WTC11 (cell line): Measurements from ENCODE around the gene CDC20. TPM values are rescaled to one million over a fixed set of nuclear protein-coding genes. Genes with fewer than 3 reads are reported as not detected.

Experiments
- ATAC-seq: fragments of 200-7000 bp; cut with Tn5 transposase; 2 replicates; pipeline ENCODE4 v1.10.0; 2021; ENCODE audit warnings: mild to moderate bottlenecking, moderate library complexity
- CTCF ChIA-PET: fragments of 300-600 bp; sonication (Branson Sonifier 250); formaldehyde crosslinking; loops from one replicate; lab custom pipeline; 2021; ENCODE audit warnings: antibody characterized with exemption; lab: Charles Lee
- POLR2A ChIA-PET: fragments of 350-600 bp; sonication (Branson Sonifier 250); formaldehyde crosslinking; loops from one replicate; lab custom pipeline; 2021; ENCODE audit warnings: antibody characterized with exemption; lab: Charles Lee
- DNase-seq: peaks from one replicate; pipeline ENCODE4 v3.0.0; 2021; ENCODE audit warnings: low spot score
- H3K27ac Mint-ChIP-seq: 2 replicates; pipeline ENCODE4 v1.8.0; 2021; ENCODE audit warnings: mixed read lengths
- H3K27me3 Mint-ChIP-seq: 2 replicates; pipeline ENCODE4 v1.8.0; 2021; ENCODE audit warnings: low read depth, mild to moderate bottlenecking, moderate library complexity, mixed read lengths
- H3K36me3 Mint-ChIP-seq: 2 replicates; pipeline ENCODE4 v1.8.0; 2021; ENCODE audit warnings: mixed read lengths
- H3K4me1 Mint-ChIP-seq: 2 replicates; pipeline ENCODE4 v1.8.0; 2022; ENCODE audit warnings: mixed read lengths
- H3K4me3 Mint-ChIP-seq: 2 replicates; pipeline ENCODE4 v1.8.0; 2021; ENCODE audit warnings: mild to moderate bottlenecking, moderate library complexity, mixed read lengths
- H3K9me3 Mint-ChIP-seq: 2 replicates; pipeline ENCODE4 v1.8.0; 2021; ENCODE audit warnings: mixed read lengths
- CREM ChIP-seq: sonication (generic); formaldehyde crosslinking; IDR thresholded peaks from 2 replicates; pipeline ENCODE4 v1.8.1; 2022; ENCODE audit warnings: mild to moderate bottlenecking, missing genetic modification reagents, moderate library complexity
- CTCF ChIP-seq: fragments of 200-600 bp; IDR thresholded peaks from 2 replicates; pipeline ENCODE4 v1.8.0; 2022; ENCODE audit warnings: antibody characterized with exemption
- GRHL2 ChIP-seq: fragments of 250-450 bp; sonication (Bioruptor Pico); IDR thresholded peaks from 2 replicates; pipeline ENCODE4 v1.8.0; 2022; ENCODE audit warnings: mild to moderate bottlenecking, moderate library complexity; ENCODE audit not compliant: insufficient replicate concordance, severe bottlenecking
- MYBL2 ChIP-seq: sonication (generic); formaldehyde crosslinking; IDR thresholded peaks from 2 replicates; pipeline ENCODE4 v1.8.1; 2023; ENCODE audit warnings: mild to moderate bottlenecking, moderate library complexity, missing genetic modification reagents
- NFATC4 ChIP-seq: fragments of 250-450 bp; sonication (Bioruptor Pico); IDR thresholded peaks from 2 replicates; pipeline ENCODE4 v1.9.0; 2021; ENCODE audit warnings: mild to moderate bottlenecking
- NFYB ChIP-seq: sonication (generic); formaldehyde crosslinking; conservative IDR thresholded peaks from 2 replicates; pipeline ENCODE4 v1.8.0; 2022; ENCODE audit warnings: low read depth, missing genetic modification reagents
- RELA ChIP-seq: sonication (generic); formaldehyde crosslinking; IDR thresholded peaks from 2 replicates; pipeline ENCODE4 v1.8.1; 2022; ENCODE audit warnings: missing genetic modification reagents, mild to moderate bottlenecking, borderline replicate concordance
- ZNF317 ChIP-seq: sonication (generic); formaldehyde crosslinking; IDR thresholded peaks from 2 replicates; pipeline ENCODE4 v1.8.1; 2023; ENCODE audit warnings: low read depth, mild to moderate bottlenecking, moderate library complexity, missing genetic modification reagents, borderline replicate concordance
- ZNF423 ChIP-seq: fragments of 250-450 bp; sonication (Bioruptor Pico); IDR thresholded peaks from 2 replicates; pipeline ENCODE4 v2.1.2; 2022; ENCODE audit warnings: mild to moderate bottlenecking, moderate library complexity
- total RNA-seq: library from RNA; stranded (reverse); gene quantifications from 3 replicates; pipeline ENCODE4 v1.2.3, GENCODE V29; 2021
- TF ChIP-seq, protein P1 (sequence below): sonication (generic); formaldehyde crosslinking; IDR thresholded peaks from 2 replicates; pipeline ENCODE4 v1.8.0; 2023; ENCODE audit warnings: mild to moderate bottlenecking, missing genetic modification reagents
- TF ChIP-seq, protein P2 (sequence below): sonication (generic); formaldehyde crosslinking; IDR thresholded peaks from 2 replicates; pipeline ENCODE4 v1.8.1; 2023; ENCODE audit warnings: mild to moderate bottlenecking, missing genetic modification reagents, moderate library complexity
- TF ChIP-seq, protein P3 (sequence below): sonication (generic); formaldehyde crosslinking; IDR thresholded peaks from 2 replicates; pipeline ENCODE4 v1.8.1; 2023; ENCODE audit warnings: mild to moderate bottlenecking, missing genetic modification reagents, borderline replicate concordance
- TF ChIP-seq, protein P4 (sequence below): sonication (generic); formaldehyde crosslinking; IDR thresholded peaks from 2 replicates; pipeline ENCODE4 v1.8.0; 2022; ENCODE audit warnings: mild to moderate bottlenecking, missing genetic modification reagents
- TF ChIP-seq, protein P5 (sequence below): sonication (generic); formaldehyde crosslinking; IDR thresholded peaks from 2 replicates; pipeline ENCODE4 v1.8.1; 2022; ENCODE audit warnings: low read depth, mild to moderate bottlenecking, moderate library complexity, missing genetic modification reagents, borderline replicate concordance

The CDC20 gene
- total RNA-seq, 1 experiment from 2014 or later = 280 TPM

GRCh38 chr1:43404353-43404752 lies 45.6 kb downstream of the CDC20 start (continued):
- TF ChIP-seq CTCF = no peak
- TF ChIP-seq, all 79 proteins: peak for 0

- POLR2A ChIA-PET = no interaction called here
- no peak overlapping the region for H3K27ac Mint-ChIP-seq
- TF ChIP-seq ZNF317 (CRISPR knock-in tag) = no peak
- no peak for TF ChIP-seq MYBL2 (CRISPR knock-in tag)
- TF ChIP-seq GRHL2 = no peak
- TF ChIP-seq, protein P1, sequence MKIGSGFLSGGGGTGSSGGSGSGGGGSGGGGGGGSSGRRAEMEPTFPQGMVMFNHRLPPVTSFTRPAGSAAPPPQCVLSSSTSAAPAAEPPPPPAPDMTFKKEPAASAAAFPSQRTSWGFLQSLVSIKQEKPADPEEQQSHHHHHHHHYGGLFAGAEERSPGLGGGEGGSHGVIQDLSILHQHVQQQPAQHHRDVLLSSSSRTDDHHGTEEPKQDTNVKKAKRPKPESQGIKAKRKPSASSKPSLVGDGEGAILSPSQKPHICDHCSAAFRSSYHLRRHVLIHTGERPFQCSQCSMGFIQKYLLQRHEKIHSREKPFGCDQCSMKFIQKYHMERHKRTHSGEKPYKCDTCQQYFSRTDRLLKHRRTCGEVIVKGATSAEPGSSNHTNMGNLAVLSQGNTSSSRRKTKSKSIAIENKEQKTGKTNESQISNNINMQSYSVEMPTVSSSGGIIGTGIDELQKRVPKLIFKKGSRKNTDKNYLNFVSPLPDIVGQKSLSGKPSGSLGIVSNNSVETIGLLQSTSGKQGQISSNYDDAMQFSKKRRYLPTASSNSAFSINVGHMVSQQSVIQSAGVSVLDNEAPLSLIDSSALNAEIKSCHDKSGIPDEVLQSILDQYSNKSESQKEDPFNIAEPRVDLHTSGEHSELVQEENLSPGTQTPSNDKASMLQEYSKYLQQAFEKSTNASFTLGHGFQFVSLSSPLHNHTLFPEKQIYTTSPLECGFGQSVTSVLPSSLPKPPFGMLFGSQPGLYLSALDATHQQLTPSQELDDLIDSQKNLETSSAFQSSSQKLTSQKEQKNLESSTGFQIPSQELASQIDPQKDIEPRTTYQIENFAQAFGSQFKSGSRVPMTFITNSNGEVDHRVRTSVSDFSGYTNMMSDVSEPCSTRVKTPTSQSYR = no peak
- TF ChIP-seq, protein P2, sequence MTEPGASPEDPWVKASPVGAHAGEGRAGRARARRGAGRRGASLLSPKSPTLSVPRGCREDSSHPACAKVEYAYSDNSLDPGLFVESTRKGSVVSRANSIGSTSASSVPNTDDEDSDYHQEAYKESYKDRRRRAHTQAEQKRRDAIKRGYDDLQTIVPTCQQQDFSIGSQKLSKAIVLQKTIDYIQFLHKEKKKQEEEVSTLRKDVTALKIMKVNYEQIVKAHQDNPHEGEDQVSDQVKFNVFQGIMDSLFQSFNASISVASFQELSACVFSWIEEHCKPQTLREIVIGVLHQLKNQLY (CRISPR knock-in tag) = no peak
- TF ChIP-seq, protein P3, sequence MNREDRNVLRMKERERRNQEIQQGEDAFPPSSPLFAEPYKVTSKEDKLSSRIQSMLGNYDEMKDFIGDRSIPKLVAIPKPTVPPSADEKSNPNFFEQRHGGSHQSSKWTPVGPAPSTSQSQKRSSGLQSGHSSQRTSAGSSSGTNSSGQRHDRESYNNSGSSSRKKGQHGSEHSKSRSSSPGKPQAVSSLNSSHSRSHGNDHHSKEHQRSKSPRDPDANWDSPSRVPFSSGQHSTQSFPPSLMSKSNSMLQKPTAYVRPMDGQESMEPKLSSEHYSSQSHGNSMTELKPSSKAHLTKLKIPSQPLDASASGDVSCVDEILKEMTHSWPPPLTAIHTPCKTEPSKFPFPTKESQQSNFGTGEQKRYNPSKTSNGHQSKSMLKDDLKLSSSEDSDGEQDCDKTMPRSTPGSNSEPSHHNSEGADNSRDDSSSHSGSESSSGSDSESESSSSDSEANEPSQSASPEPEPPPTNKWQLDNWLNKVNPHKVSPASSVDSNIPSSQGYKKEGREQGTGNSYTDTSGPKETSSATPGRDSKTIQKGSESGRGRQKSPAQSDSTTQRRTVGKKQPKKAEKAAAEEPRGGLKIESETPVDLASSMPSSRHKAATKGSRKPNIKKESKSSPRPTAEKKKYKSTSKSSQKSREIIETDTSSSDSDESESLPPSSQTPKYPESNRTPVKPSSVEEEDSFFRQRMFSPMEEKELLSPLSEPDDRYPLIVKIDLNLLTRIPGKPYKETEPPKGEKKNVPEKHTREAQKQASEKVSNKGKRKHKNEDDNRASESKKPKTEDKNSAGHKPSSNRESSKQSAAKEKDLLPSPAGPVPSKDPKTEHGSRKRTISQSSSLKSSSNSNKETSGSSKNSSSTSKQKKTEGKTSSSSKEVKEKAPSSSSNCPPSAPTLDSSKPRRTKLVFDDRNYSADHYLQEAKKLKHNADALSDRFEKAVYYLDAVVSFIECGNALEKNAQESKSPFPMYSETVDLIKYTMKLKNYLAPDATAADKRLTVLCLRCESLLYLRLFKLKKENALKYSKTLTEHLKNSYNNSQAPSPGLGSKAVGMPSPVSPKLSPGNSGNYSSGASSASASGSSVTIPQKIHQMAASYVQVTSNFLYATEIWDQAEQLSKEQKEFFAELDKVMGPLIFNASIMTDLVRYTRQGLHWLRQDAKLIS (CRISPR knock-in tag) = no peak
- TF ChIP-seq, protein P4, sequence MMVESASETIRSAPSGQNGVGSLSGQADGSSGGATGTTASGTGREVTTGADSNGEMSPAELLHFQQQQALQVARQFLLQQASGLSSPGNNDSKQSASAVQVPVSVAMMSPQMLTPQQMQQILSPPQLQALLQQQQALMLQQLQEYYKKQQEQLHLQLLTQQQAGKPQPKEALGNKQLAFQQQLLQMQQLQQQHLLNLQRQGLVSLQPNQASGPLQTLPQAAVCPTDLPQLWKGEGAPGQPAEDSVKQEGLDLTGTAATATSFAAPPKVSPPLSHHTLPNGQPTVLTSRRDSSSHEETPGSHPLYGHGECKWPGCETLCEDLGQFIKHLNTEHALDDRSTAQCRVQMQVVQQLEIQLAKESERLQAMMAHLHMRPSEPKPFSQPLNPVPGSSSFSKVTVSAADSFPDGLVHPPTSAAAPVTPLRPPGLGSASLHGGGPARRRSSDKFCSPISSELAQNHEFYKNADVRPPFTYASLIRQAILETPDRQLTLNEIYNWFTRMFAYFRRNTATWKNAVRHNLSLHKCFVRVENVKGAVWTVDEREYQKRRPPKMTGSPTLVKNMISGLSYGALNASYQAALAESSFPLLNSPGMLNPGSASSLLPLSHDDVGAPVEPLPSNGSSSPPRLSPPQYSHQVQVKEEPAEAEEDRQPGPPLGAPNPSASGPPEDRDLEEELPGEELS (CRISPR knock-in tag) = no peak
- TF ChIP-seq NFATC4 (CRISPR knock-in tag) = no peak
- TF ChIP-seq ZNF423 = no peak
- TF ChIP-seq NFYB (CRISPR knock-in tag) = no peak
- TF ChIP-seq RELA (CRISPR knock-in tag) = no peak
- TF ChIP-seq, protein P5, sequence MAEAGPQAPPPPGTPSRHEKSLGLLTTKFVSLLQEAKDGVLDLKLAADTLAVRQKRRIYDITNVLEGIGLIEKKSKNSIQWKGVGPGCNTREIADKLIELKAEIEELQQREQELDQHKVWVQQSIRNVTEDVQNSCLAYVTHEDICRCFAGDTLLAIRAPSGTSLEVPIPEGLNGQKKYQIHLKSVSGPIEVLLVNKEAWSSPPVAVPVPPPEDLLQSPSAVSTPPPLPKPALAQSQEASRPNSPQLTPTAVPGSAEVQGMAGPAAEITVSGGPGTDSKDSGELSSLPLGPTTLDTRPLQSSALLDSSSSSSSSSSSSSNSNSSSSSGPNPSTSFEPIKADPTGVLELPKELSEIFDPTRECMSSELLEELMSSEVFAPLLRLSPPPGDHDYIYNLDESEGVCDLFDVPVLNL (CRISPR knock-in tag) = no peak
- no peak for TF ChIP-seq CREM (CRISPR knock-in tag)
- TF ChIP-seq, all 79 proteins: peak for 0
- CTCF ChIA-PET = interaction anchor here (0.9 kb wide), 1 partner anchor 9 kb away, joined by 5 read pairs; no protein-coding TSS in a partner anchor
- ATAC-seq (no peak), DNase-seq (no peak)
- peaks cover 36% of the 10 kb centered on the region for H3K36me3 Mint-ChIP-seq
- no peaks in the 10 kb centered on the region for H3K4me1 Mint-ChIP-seq
- H3K4me3 Mint-ChIP-seq = no peak overlapping the region
- no peaks in the 10 kb centered on the region for H3K27me3 Mint-ChIP-seq
- H3K9me3 Mint-ChIP-seq = no peaks in the 10 kb centered on the region
Observed at GRCh38 chr1:43405219-43405875, 46.6 kb downstream of the CDC20 start.
